Right lobe of liver (tissue), 6 donors: ENCODE results near the gene TNNT3. TPM values are rescaled to one million over a fixed set of nuclear protein-coding genes. Genes with fewer than 3 reads are reported as not detected.

Experiments used
- ATAC-seq, 4 donors: fragments of 200-7000 bp; cut with Tn5 transposase; one replicate each; pipeline ENCODE4 v1.9.1; 2020; ENCODE audit warnings: mild to moderate bottlenecking in 4 of 4, moderate library complexity in 4 of 4
- DNase-seq, 3 donors: peaks; one replicate each; pipeline ENCODE4 v3.0.0-alpha.2; 2020
- H3K27ac ChIP-seq, 3 donors: fragments of 200-600 bp; one replicate each; pipeline ENCODE4 v1.8.0; 2022
- H3K27me3 ChIP-seq, 2 donors: fragments of 200-600 bp; one replicate each; pipeline ENCODE4 v1.8.0; 2022
- H3K36me3 ChIP-seq, 4 donors: fragments of 200-600 bp; sonication (generic) in 1 of 4; one replicate each; pipeline versions ENCODE4 v1.5.1 to v1.8.0; 2017 to 2022; ENCODE audit warnings: control low read depth in 1 of 4
- H3K4me1 ChIP-seq, 4 donors: fragments of 200-600 bp; sonication (generic) in 1 of 4; one replicate each; pipeline versions ENCODE4 v1.5.1 to v1.8.0; 2017 to 2022; ENCODE audit warnings: control low read depth in 1 of 4
- H3K4me3 ChIP-seq, 3 donors: fragments of 200-600 bp; one replicate each; pipeline ENCODE4 v1.8.0; 2022
- H3K9me3 ChIP-seq, 4 donors: fragments of 200-600 bp; sonication (generic) in 1 of 4; one replicate each; pipeline versions ENCODE4 v1.5.1 to v1.8.0; 2017 to 2022; ENCODE audit warnings: control low read depth in 1 of 4
- POLR2A ChIP-seq: fragments of 450-650 bp; IDR thresholded peaks from one replicate; pipeline ENCODE4 v1.6.1; 2017; ENCODE audit warnings: antibody characterized with exemption, mild to moderate bottlenecking
- WGBS: methylation state at CpG from one replicate; pipeline ENCODE4 v1.1.6; 2018; ENCODE audit warnings: low coverage, low lambda C conversion rate; ENCODE audit not compliant: insufficient coverage; ENCODE audit errors: missing lambda C conversion rate; 5-methylcytosine and 5-hydroxymethylcytosine counted together
- intact Hi-C, 2 donors: fragments of 100-400 bp; cut with DNase I; formaldehyde crosslinking; loops; one replicate each; pipeline versions ENCODE4 v1.11.2 to v1.14.1; 2022
- total RNA-seq, 6 experiments: library from RNA; depleted of rRNA in 2 of 6; stranded (reverse); fragments of >200 nt in 2 of 6; fragmentation: NEBNext Ultra II Directional in 3 of 6; extraction: Animal tissue kit (Norgen Biotek cat#: 25700) in 3 of 6; gene quantifications; one replicate each; pipeline versions ENCODE4 v1.1.0 to v1.2.4, GENCODE V29; 2016 to 2023
- TF ChIP-seq, protein P1 (sequence below), 4 donors: fragments of 200-600 bp in 3 of 4; fragments of 450-650 bp in 1 of 4; IDR thresholded peaks; one replicate each; pipeline versions ENCODE4 v1.5.1 to v1.8.0; 2016 to 2022; ENCODE audit warnings: antibody characterized with exemption in 4 of 4, mild to moderate bottlenecking in 2 of 4
- donor health status: DM: no; HTN: yes; CAD: no.
- donor health status: DM: no; HTN: no; CAD: no.
- donor health status: DM: no; HTN: no; CAD: no.
- donor health status: DM: no; HTN: yes; CAD: no.
- donor health status: DM: no; HTN: yes; CAD: no.

The TNNT3 gene
- total RNA-seq, 6 experiments from 2014 or later, result 0.44 to 2.2 TPM; not detected in 4

- no peak overlapping the region for H3K27ac ChIP-seq
- H3K4me1 ChIP-seq, result no peaks in the 10 kb centered on the region
- TF ChIP-seq POLR2A, result no peak
- TF ChIP-seq, protein P1, sequence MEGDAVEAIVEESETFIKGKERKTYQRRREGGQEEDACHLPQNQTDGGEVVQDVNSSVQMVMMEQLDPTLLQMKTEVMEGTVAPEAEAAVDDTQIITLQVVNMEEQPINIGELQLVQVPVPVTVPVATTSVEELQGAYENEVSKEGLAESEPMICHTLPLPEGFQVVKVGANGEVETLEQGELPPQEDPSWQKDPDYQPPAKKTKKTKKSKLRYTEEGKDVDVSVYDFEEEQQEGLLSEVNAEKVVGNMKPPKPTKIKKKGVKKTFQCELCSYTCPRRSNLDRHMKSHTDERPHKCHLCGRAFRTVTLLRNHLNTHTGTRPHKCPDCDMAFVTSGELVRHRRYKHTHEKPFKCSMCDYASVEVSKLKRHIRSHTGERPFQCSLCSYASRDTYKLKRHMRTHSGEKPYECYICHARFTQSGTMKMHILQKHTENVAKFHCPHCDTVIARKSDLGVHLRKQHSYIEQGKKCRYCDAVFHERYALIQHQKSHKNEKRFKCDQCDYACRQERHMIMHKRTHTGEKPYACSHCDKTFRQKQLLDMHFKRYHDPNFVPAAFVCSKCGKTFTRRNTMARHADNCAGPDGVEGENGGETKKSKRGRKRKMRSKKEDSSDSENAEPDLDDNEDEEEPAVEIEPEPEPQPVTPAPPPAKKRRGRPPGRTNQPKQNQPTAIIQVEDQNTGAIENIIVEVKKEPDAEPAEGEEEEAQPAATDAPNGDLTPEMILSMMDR (IDR thresholded peaks at IDR 0.05), result no peak
- DNase-seq, result peak in 1 of 3 donors; percentile 41
- ATAC-seq, result no peak
- H3K36me3 ChIP-seq, result no peaks in the 10 kb centered on the region
- no peak overlapping the region for H3K4me3 ChIP-seq
- H3K9me3 ChIP-seq, result no peaks in the 10 kb centered on the region
- intact Hi-C loops, result no loop called here
- no peaks in the 10 kb centered on the region for H3K27me3 ChIP-seq
- WGBS, result 61% methylated on average over 10 of the region's 21 CpGs
These were observed 1.5 kb downstream of the TNNT3 start for GRCh38 chr11:1920909-1921573.

DNA sequence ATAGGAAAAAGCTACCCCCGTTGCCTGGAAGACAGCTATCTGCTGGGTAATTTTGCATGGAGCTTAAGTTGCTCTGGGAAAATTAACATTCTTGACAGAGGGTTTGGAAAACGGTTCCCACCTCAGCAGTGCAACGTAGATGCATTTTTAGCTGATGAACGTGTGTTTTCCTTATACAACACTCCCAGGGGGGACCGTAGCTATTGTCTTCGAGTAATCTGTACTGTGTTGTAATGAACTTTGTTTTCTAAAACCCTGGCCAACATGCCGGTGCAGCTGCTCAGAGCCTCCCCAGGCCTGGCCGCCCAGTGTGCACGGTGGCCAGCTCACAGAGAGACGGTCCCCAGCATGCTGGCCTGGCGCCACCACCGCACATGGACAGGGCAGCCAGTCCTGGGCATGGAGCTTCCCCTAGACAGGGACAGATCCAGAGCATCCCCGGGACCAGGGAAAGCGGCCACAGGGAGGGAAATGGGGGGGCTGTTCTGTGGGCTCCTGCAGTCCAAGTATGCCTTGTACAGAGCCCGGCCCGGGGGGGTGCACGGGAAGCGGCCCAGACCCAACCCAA lies 2.2 kb downstream of the TNNT3 start:
- Histone ChIP-seq H3K36me3 (no peaks in the 10 kb centered on the region), H3K27ac (no peak overlapping the region), H3K27me3 (no peaks in the 10 kb centered on the region), H3K9me3 (no peaks in the 10 kb centered on the region), H3K4me3 (no peak overlapping the region), H3K4me1 (no peaks in the 10 kb centered on the region)
- peak in 2 of 3 donors; percentile 49 to 53 for DNase-seq
- no peak for TF ChIP-seq POLR2A
- TF ChIP-seq, protein P1 (IDR thresholded peaks at IDR 0.05), result no peak
- WGBS, result 36% methylated on average over 3 of the region's 18 CpGs
- intact Hi-C loops, result no loop called here
- ATAC-seq, result peak in 1 of 4 donors; percentile 15

GRCh38 chr11:1922481-1923081 lies 3.1 kb downstream of the TNNT3 start:
- H3K4me3 ChIP-seq, result no peak overlapping the region
- ATAC-seq (peak in 1 of 4 donors; percentile 9), DNase-seq (peak in 1 of 3 donors; percentile 42)
- no peaks in the 10 kb centered on the region for H3K27me3 ChIP-seq
- TF ChIP-seq, protein P1 (IDR thresholded peaks at IDR 0.05), result no peak
- TF ChIP-seq POLR2A, result no peak
- intact Hi-C loops, result no loop called here
- no peaks in the 10 kb centered on the region for H3K9me3 ChIP-seq
- H3K27ac ChIP-seq, result no peak overlapping the region
- no peaks in the 10 kb centered on the region for H3K36me3 ChIP-seq
- H3K4me1 ChIP-seq, result no peaks in the 10 kb centered on the region
- 48% methylated on average over 3 of the region's 14 CpGs for WGBS

GRCh38 chr11:1923201-1923956 lies 3.9 kb downstream of the TNNT3 start:
- Histone ChIP-seq H3K36me3 (no peaks in the 10 kb centered on the region), H3K4me3 (no peak overlapping the region), H3K27me3 (no peaks in the 10 kb centered on the region), H3K9me3 (no peaks in the 10 kb centered on the region), H3K4me1 (no peaks in the 10 kb centered on the region), H3K27ac (no peak overlapping the region)
- intact Hi-C loops, result no loop called here
- WGBS, result 83% methylated on average over 7 of the region's 22 CpGs
- TF ChIP-seq, protein P1 (IDR thresholded peaks at IDR 0.05), result no peak
- no peak for TF ChIP-seq POLR2A
- DNase-seq (peak in 1 of 3 donors; percentile 29), ATAC-seq (no peak)
